ENCODE results near the gene TENT5C. TPM values are rescaled to one million over a fixed set of nuclear protein-coding genes. Genes with fewer than 3 reads are reported as not detected.

Gene TENT5C
- total and polyA plus RNA-seq, 9 of the 15 experiments (the other 6 are each of a cell fraction or from before 2014, with no cell fraction given), result 1.8 to 7.7 (median 4.0) TPM

DNA sequence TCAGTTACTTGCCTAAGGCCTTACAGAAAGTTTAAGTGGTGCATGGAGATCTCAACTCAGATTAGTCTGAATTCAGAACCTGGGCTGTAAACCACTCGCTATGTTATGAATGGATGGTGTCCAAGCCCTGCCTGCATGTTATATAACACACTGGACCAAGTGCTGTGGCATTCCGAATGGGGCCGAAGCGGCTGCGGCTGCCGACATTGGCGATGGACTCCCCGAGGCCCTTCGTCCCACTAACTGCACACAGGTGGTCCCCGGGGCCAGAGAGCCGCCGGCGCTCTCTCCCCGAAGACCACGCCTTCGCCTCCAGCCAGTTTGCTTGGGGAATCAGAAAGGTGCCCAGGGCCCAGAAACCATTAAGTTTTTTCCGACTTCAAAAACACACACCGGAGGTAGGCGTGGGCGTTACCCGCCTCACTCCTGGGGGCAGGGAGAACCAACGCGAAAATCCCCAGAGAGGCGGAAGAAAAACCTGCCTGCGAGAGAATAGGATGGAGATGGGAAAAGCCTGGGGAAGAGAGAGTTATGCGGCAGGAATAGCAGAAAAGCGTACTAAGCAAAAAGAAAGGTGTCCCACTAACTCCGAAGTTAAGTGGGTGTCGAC lies 579 bp upstream of the TENT5C start (continued):
- no peak for TF ChIP-seq CHAMP1 (IDR thresholded peaks at IDR 0.05)
- no peak for TF ChIP-seq ARHGAP35 (IDR thresholded peaks at IDR 0.05; ENCODE audit: partially characterized antibody)
- no peak for TF ChIP-seq FOXP1 (CRISPR knock-in tag; IDR thresholded peaks at IDR 0.05)
- TF ChIP-seq SIX5 (IDR thresholded peaks at IDR 0.05; ENCODE audit: borderline replicate concordance in 1 of 2, insufficient read depth in 1 of 2, low read depth in 1 of 2, low read length in 2 of 2), result no peak
- no peak for TF ChIP-seq ZNF75A (CRISPR knock-in tag; IDR thresholded peaks at IDR 0.05)
- TF ChIP-seq ZNF133 (CRISPR knock-in tag; IDR thresholded peaks at IDR 0.05), result peak; percentile 31; the same call in 1 of the 2 replicates
- TF ChIP-seq FOXJ2 (tag; IDR thresholded peaks at IDR 0.05), result no peak
- TF ChIP-seq HMGN3 (IDR thresholded peaks at IDR 0.05; ENCODE audit: borderline replicate concordance, extremely low read depth, insufficient read length, low read depth, low read length), result no peak
- no peak for TF ChIP-seq MCM5 (IDR thresholded peaks at IDR 0.05; ENCODE audit: low read depth)
- TF ChIP-seq ZNF444 (CRISPR knock-in tag; IDR thresholded peaks at IDR 0.05), result no peak
- peak; percentile 69; the same call in 1 of the 2 replicates for TF ChIP-seq KLF13 (tag; IDR thresholded peaks at IDR 0.05; ENCODE audit: borderline replicate concordance, low read depth)
- no peak for TF ChIP-seq FOXO4 (CRISPR knock-in tag; IDR thresholded peaks at IDR 0.05)
- no peak for TF ChIP-seq TAF9B (IDR thresholded peaks at IDR 0.05; ENCODE audit: partially characterized antibody)
- no peak for TF ChIP-seq CBX1 (IDR thresholded peaks at IDR 0.05; ENCODE audit: low read depth)
- TF ChIP-seq SMARCE1 (IDR thresholded peaks at IDR 0.05), result peak; percentile 44
- no peak for TF ChIP-seq ZNF165 (CRISPR knock-in tag; IDR thresholded peaks at IDR 0.05; ENCODE audit: borderline replicate concordance)
- peak; percentile 76 for TF ChIP-seq ZBTB2 (IDR thresholded peaks at IDR 0.05)
- no peak for TF ChIP-seq GTF2A2 (tag; IDR thresholded peaks at IDR 0.05)
- no peak for TF ChIP-seq ZNF174 (CRISPR knock-in tag; IDR thresholded peaks at IDR 0.05)
- peak; percentile 86 for TF ChIP-seq C11orf30 (IDR thresholded peaks at IDR 0.05; ENCODE audit: low read depth)
- TF ChIP-seq FOXM1 (IDR thresholded peaks at IDR 0.05; ENCODE audit: low read depth), result no peak
- no peak for TF ChIP-seq FOXM1 (CRISPR knock-in tag; IDR thresholded peaks at IDR 0.05; ENCODE audit: low read depth)
- no peak for TF ChIP-seq ILF3 (IDR thresholded peaks at IDR 0.05; ENCODE audit: borderline replicate concordance)
- TF ChIP-seq BCOR (IDR thresholded peaks at IDR 0.05), result no peak
- TF ChIP-seq HLTF (IDR thresholded peaks at IDR 0.05), result no peak
- TF ChIP-seq HNRNPH1 (optimal IDR thresholded peaks at IDR 0.05; ENCODE audit: low read depth, low read length), result no peak

All from K562 (cell line).